ENCODE measurements around the gene DPYSL4.

DPYSL4 gene

DNA sequence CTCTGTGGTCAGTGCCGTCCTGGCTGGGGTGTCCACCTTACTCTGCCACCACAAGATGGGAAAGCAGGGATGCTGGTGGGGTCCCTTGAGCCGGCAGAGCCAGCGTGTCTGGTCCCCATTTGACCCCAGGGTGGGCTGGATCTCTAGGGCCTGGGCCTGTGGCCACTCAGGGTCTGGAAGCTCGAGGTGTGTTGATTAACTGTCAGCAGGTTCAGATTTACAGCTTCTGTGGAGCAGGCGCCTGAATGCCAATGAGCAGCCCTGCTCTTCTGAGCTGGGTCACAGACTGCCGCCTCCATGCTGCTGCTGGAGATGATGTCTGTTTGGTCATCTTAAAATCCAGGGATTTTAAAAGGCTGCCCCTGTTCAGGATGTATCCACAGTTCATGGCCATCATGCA lies 11.3 kb upstream of the DPYSL4 start:
- TF ChIP-seq ZNF274 (IDR thresholded peaks at IDR 0.05; ENCODE audit: low read depth, low read length) = no peak

DNA sequence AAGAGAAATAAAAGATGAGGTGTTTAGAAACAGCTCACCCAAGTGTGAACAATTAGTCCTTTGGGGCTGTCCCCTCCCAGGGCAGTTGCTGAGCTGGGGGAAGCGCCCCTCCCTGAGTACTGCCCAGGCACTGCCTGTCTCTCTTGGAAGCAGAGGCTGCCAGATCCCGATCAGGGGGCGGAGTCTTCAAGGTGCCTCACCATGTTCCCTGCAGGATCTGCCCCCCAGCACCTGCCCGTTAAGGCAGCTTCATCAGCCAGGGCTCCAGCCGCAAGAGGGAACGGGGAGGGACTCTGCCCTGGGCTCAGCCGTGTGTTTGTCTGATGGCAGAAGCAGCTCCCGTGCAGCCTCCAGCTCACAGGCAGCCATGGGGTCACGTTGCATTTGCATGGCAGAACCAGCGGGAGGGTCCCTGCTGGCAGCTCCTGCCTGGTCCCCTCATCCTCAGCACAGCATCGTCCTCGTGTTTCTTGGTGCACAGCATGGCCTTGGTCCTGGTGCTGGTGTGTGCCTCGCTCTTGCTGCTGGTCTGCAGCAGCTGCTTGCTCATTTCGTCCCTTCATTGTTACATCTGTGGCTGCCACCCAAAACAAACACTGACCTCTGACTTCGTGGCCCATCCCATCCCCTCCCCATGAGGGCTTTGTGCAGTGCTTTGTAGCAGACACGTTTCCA lies 10.7 kb upstream of the DPYSL4 start:
- H3K4me3 ChIP-seq (ENCODE audit: low read length) = no peak overlapping the region
- no peak for TF ChIP-seq ZNF274 (IDR thresholded peaks at IDR 0.05; ENCODE audit: low read depth, low read length)

More for the DNA sequence above, 11.3 kb upstream of the DPYSL4 start:
- no peak overlapping the region for H3K4me3 ChIP-seq (ENCODE audit: low read length)

GRCh38 chr10:132176623-132177500 lies 9.9 kb upstream of the DPYSL4 start:
- no peak overlapping the region for H3K4me3 ChIP-seq (ENCODE audit: low read length)
- no peak for TF ChIP-seq ZNF274 (IDR thresholded peaks at IDR 0.05; ENCODE audit: low read depth, low read length)

GRCh38 chr10:132178046-132178445 lies 8.7 kb upstream of the DPYSL4 start:
- no peak overlapping the region for H3K4me3 ChIP-seq (ENCODE audit: low read length)
- TF ChIP-seq ZNF274 (IDR thresholded peaks at IDR 0.05; ENCODE audit: low read depth, low read length) = no peak

DNA sequence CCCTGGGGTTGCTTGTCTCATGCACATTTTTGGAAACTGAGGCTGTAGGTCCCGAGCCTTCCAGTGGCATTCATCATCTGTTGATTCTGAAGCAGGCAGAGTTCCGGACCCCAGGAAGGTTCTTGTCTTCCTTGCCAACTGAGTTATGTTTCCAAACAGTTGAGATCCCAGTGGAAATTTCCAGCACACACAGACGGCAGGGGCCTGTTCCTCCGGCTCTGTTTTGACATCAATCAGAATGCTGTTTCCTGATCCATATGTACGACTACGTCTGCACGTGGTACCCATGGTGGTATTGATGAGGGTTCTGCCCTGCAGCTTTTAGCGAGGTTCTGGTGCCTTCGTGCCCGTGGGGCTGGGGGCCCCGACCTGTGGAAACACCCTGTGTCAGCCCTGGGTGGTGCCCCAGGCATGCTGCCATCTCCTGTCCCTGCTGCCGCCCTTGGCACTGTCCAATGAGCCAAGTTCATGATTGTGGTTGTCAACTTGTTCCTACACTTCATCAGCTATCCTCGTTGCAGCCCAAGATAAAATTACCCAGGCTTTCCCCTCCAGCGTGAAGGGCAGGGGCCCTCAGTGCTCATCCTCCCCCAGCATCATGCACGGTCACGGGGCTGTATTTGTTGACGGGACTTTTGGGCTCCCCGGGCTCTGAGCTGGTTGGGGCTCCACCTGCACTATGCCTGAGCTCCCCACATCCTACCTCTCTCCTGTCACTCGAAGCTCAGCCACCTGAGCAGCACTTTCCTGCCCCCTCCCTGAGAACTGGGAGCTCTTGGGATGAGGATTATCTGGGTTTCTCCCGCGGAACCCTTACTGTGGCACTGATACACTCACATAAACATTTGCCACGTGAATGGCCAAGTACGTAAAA lies 7.8 kb upstream of the DPYSL4 start:
- TF ChIP-seq ZNF274 (IDR thresholded peaks at IDR 0.05; ENCODE audit: low read depth, low read length) = no peak
- no peak overlapping the region for H3K4me3 ChIP-seq (ENCODE audit: low read length)

- H3K4me3 ChIP-seq (ENCODE audit: low read length) = no peak overlapping the region
- TF ChIP-seq ZNF274 (IDR thresholded peaks at IDR 0.05; ENCODE audit: low read depth, low read length) = no peak
These were observed 7.0 kb upstream of the DPYSL4 start for GRCh38 chr10:132179551-132180392.

DNA sequence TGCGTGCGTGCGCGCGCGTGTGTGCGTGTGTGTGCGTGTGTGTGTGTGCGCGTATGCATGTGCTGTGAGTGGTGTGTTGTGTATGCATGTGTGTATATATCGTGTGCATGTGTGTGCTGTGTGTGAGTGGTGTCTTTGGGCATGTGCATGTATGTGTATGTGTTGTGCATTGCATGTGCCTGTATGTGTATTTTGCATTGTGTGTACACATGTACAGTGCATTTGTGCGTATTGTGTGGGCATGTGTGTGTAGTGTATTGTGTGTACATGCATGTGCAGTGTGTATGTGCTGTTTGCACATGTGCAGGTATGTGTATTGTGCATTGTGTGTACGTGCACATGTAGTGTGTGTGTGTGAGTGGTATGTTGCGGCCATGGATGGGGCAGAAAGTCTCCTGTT lies 6.0 kb upstream of the DPYSL4 start:
- no peak for TF ChIP-seq ZNF274 (IDR thresholded peaks at IDR 0.05; ENCODE audit: low read depth, low read length)
- no peak overlapping the region for H3K4me3 ChIP-seq (ENCODE audit: low read length)

GRCh38 chr10:132181691-132182425 lies 4.9 kb upstream of the DPYSL4 start:
- no peak overlapping the region for H3K4me3 ChIP-seq (ENCODE audit: low read length)
- no peak for TF ChIP-seq ZNF274 (IDR thresholded peaks at IDR 0.05; ENCODE audit: low read depth, low read length)

- TF ChIP-seq ZNF274 (IDR thresholded peaks at IDR 0.05; ENCODE audit: low read depth, low read length) = no peak
- no peak overlapping the region for H3K4me3 ChIP-seq (ENCODE audit: low read length)
These were observed 4.2 kb upstream of the DPYSL4 start for GRCh38 chr10:132182591-132182990.

DNA sequence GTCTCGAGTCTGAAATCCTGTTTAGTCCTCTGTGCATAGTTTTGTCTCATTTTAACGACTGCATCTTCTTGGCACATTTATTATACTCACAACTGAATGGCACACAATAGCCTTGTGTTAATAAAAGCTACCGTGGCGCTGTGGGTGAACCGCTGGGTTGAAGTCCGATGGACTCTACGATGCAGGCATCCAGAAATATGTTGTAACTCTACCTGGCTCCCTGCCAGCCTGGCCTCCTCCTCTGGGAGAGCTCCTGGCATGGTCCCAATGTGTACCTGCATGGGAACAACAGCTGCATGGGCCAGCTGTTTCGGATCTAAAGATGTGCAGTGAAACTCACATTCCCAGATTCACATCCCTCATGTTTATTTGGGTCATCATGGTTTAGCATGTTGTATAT lies 3.7 kb upstream of the DPYSL4 start:
- no peak for TF ChIP-seq ZNF274 (IDR thresholded peaks at IDR 0.05; ENCODE audit: low read depth, low read length)
- H3K4me3 ChIP-seq (ENCODE audit: low read length) = no peak overlapping the region

- no peak overlapping the region for H3K4me3 ChIP-seq (ENCODE audit: low read length)
- no peak for TF ChIP-seq ZNF274 (IDR thresholded peaks at IDR 0.05; ENCODE audit: low read depth, low read length)
These were observed 1.7 kb upstream of the DPYSL4 start for GRCh38 chr10:132184816-132185593.

All from GM08714 (cell line).